HepG2 (cell line): ENCODE measurements around the gene JPT2. TPM values are rescaled to one million over a fixed set of nuclear protein-coding genes. Genes with fewer than 3 reads are reported as not detected.

Experiments used
- ATAC-seq: fragments of 200-7000 bp; cut with Tn5 transposase; 3 replicates; pipeline ENCODE4 v1.9.1; 2020; ENCODE audit warnings: mild to moderate bottlenecking, moderate library complexity
- BruUV-seq: library from RNA; stranded (reverse); fragments of 400-500 nt; replicated peaks from 2 replicates; lab custom pipeline; 2021; lab: Mats Ljungman, UMichigan
- CTCF ChIA-PET: fragments of 300-600 bp; formaldehyde crosslinking; extraction: SDS; loops from one replicate; lab custom pipeline; 2021; ENCODE audit warnings: low total read pairs, inconsistent platforms, low intra/inter-chr PET ratio; lab: Yijun Ruan, JAX
- POLR2A ChIA-PET: fragments of 350-600 bp; sonication (Branson Sonifier 250); formaldehyde crosslinking; loops from one replicate; lab custom pipeline; 2020; ENCODE audit warnings: antibody characterized with exemption, inconsistent platforms; lab: Yijun Ruan, JAX
- DNase-seq: peaks from one replicate; pipeline ENCODE4 v3.0.0-alpha.2; 2015; ENCODE audit warnings: low spot score
- FAIRE-seq: peaks from 3 replicates; lab custom pipeline; 2011; peaks lifted over from hg19 to GRCh38; lab: Jason Lieb, UNC
- H2AFZ ChIP-seq: one replicate; pipeline ENCODE4 v1.6.1; 2011; ENCODE audit warnings: low read length, inconsistent platforms
- H3K27ac ChIP-seq: fragments of 300-600 bp; 3 replicates; pipeline ENCODE4 v1.8.0; 2011; ENCODE audit warnings: mixed run types, mild to moderate bottlenecking, mixed read lengths, low read length, inconsistent platforms; ENCODE audit not compliant: insufficient read depth; ENCODE audit errors: extremely low read length
- H3K27me3 ChIP-seq, 2 experiments: fragments of 200-600 bp in 1 of 2; 2 replicates in 1 of 2; 3 replicates in 1 of 2; pipeline versions ENCODE4 v1.6.0 to v1.8.0; 2011; ENCODE audit warnings: low read length in 2 of 2, mild to moderate bottlenecking in 2 of 2, moderate library complexity in 2 of 2, inconsistent platforms in 1 of 2; ENCODE audit not compliant: insufficient read depth in 2 of 2, control insufficient read depth in 1 of 2
- H3K36me3 ChIP-seq, 2 experiments: fragments of 200-600 bp in 1 of 2; replicated peaks in 1 of 2; 2 replicates in 1 of 2; 3 replicates in 1 of 2; pipeline versions ENCODE4 v1.5.1 to v1.8.0; 2011; ENCODE audit warnings: low read length in 2 of 2, inconsistent platforms in 1 of 2; ENCODE audit not compliant: insufficient read depth in 2 of 2, control insufficient read depth in 1 of 2
- H3K4me1 ChIP-seq: 2 replicates; pipeline ENCODE4 v1.5.1; 2012; ENCODE audit warnings: low read length, inconsistent platforms; ENCODE audit not compliant: insufficient read depth
- H3K4me2 ChIP-seq: 2 replicates; pipeline ENCODE4 v1.6.0; 2011; ENCODE audit warnings: low read depth, low read length, inconsistent platforms
- H3K4me3 ChIP-seq, 3 experiments: fragments of 200-600 bp in 1 of 3; sonication (generic), shearing (Covaris generic) in 1 of 3; replicated peaks in 1 of 3; 2 replicates each; pipeline ENCODE4 v1.5.1; 2011 to 2016; ENCODE audit warnings: low read length in 3 of 3, inconsistent platforms in 2 of 3, low read depth in 2 of 3, mild to moderate bottlenecking in 2 of 3, control low read depth in 1 of 3, mixed read lengths in 1 of 3; ENCODE audit not compliant: insufficient read depth in 1 of 3
- H3K79me2 ChIP-seq: one replicate; pipeline ENCODE4 v1.6.1; 2011; ENCODE audit warnings: low read length, inconsistent platforms; ENCODE audit not compliant: insufficient read depth
- H3K9ac ChIP-seq: 2 replicates; pipeline ENCODE4 v1.6.0; 2011; ENCODE audit warnings: mild to moderate bottlenecking, low read depth, low read length, inconsistent platforms; ENCODE audit not compliant: insufficient read depth
- H3K9me3 ChIP-seq: 2 replicates; pipeline ENCODE4 v1.5.1; 2012; ENCODE audit warnings: mild to moderate bottlenecking, low read length
- H4K20me1 ChIP-seq: 2 replicates; pipeline ENCODE4 v1.6.0; 2011; ENCODE audit warnings: inconsistent platforms, mild to moderate bottlenecking, low read length, moderate library complexity; ENCODE audit not compliant: insufficient read depth
- DR1 ChIP-seq: sonication (generic); formaldehyde crosslinking; IDR thresholded peaks from 2 replicates; pipeline ENCODE4 v1.8.0; 2021; ENCODE audit warnings: mild to moderate bottlenecking, missing genetic modification reagents, inconsistent platforms
- HNF4G ChIP-seq, 2 experiments: sonication (generic) in 1 of 2; formaldehyde crosslinking in 1 of 2; IDR thresholded peaks; 2 replicates each; pipeline versions ENCODE4 v1.4.0 to v1.6.1; 2011 to 2020; ENCODE audit warnings: borderline replicate concordance in 2 of 2, low read depth in 2 of 2, mild to moderate bottlenecking in 2 of 2, low read length in 1 of 2, missing genetic modification reagents in 1 of 2, moderate library complexity in 1 of 2
- TBP ChIP-seq: sonication (generic); formaldehyde crosslinking; IDR thresholded peaks from 2 replicates; pipeline ENCODE4 v1.5.0; 2020; ENCODE audit warnings: missing genetic modification reagents
- ZNF230 ChIP-seq: sonication (generic); formaldehyde crosslinking; IDR thresholded peaks from 2 replicates; pipeline ENCODE4 v1.4.0; 2020; ENCODE audit warnings: mild to moderate bottlenecking, missing genetic modification reagents
- ZNF451 ChIP-seq: sonication (generic); formaldehyde crosslinking; IDR thresholded peaks from 2 replicates; pipeline ENCODE4 v1.5.0; 2020; ENCODE audit warnings: mild to moderate bottlenecking, missing genetic modification reagents
- ZNF782 ChIP-seq: sonication (generic); formaldehyde crosslinking; IDR thresholded peaks from 2 replicates; pipeline ENCODE4 v1.4.0; 2020; ENCODE audit warnings: missing genetic modification reagents, mild to moderate bottlenecking, borderline replicate concordance
- ZNF792 ChIP-seq: IDR thresholded peaks from 2 replicates; pipeline ENCODE4 v1.6.1; 2016
- WGBS: methylation state at CpG from one replicate; pipeline ENCODE4 v1.1.6; 2017; ENCODE audit warnings: low lambda C conversion rate; 5-methylcytosine and 5-hydroxymethylcytosine counted together
- in situ Hi-C: cut with HindIII; loops from 2 replicates; pipeline ENCODE4 v1.10.0; 2017; ENCODE audit warnings: low pct_unique_long_range_greater_than_20kb; ENCODE audit not compliant: extremely low pct_ligation_motif_present
- intact Hi-C: fragments of 100-400 bp; cut with micrococcal nuclease; formaldehyde crosslinking; loops from one replicate; pipeline ENCODE4 v1.10.0; 2022; ENCODE audit not compliant: unreplicated experiment
- polyA plus RNA-seq, 8 experiments: library from polyadenylated mRNA; depleted of rRNA in 3 of 8; stranded (reverse) in 7 of 8; unstranded in 1 of 8; fragments of >200 nt; fragmentation: Illumina TruSeq in 4 of 8; extraction: Trizol in 4 of 8; gene quantifications; 2 replicates each; pipeline versions ENCODE4 v1.2.1 to v1.2.3, GENCODE V29; 2011 to 2016; ENCODE audit warnings: low read depth in 4 of 8, missing spikeins in 1 of 8, mixed read lengths in 1 of 8; ENCODE audit not compliant: insufficient read depth in 1 of 8
- total RNA-seq, 5 experiments: library from RNA; depleted of rRNA; stranded (reverse); fragments of >200 nt; fragmentation: Illumina TruSeq; extraction: Trizol; gene quantifications; 2 replicates each; pipeline ENCODE4 v1.2.3, GENCODE V29; 2016; ENCODE audit warnings: low read depth in 1 of 5
- TF ChIP-seq, protein P1 (sequence below): IDR thresholded peaks from 2 replicates; pipeline ENCODE4 v1.6.1; 2016; ENCODE audit warnings: low read depth, missing genetic modification reagents, missing compliant biosample characterization
- TF ChIP-seq, protein P2 (sequence below): IDR thresholded peaks from 2 replicates; pipeline ENCODE4 v1.6.1; 2016; ENCODE audit warnings: missing genetic modification reagents, missing compliant biosample characterization

The JPT2 gene
- total and polyA plus RNA-seq, 2 of the 13 experiments (the other 11 are each of a cell fraction or from before 2014, with no cell fraction given): 53.5 to 89.4 TPM

DNA sequence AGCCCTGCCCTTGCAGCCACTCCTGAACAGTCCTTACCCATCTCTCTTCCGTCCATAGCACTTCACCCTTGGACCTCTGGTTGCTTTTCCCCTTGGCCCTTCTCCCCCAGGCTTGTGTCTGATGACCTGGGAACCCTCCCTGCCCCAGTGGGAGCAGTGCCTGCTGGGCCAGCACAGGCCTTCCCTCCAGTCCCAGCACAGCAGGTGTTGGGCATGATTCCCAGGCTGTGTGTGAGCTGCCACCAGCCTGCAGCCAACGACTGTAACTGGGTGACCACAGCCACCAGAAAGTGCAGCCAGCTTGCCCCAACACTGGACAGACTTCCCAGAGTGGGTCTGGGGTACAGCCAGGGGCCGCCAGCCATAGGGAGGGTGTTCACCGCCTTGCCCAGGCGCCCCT is 35.9 kb upstream of the JPT2 start (continued):
- TF ChIP-seq, protein P1, sequence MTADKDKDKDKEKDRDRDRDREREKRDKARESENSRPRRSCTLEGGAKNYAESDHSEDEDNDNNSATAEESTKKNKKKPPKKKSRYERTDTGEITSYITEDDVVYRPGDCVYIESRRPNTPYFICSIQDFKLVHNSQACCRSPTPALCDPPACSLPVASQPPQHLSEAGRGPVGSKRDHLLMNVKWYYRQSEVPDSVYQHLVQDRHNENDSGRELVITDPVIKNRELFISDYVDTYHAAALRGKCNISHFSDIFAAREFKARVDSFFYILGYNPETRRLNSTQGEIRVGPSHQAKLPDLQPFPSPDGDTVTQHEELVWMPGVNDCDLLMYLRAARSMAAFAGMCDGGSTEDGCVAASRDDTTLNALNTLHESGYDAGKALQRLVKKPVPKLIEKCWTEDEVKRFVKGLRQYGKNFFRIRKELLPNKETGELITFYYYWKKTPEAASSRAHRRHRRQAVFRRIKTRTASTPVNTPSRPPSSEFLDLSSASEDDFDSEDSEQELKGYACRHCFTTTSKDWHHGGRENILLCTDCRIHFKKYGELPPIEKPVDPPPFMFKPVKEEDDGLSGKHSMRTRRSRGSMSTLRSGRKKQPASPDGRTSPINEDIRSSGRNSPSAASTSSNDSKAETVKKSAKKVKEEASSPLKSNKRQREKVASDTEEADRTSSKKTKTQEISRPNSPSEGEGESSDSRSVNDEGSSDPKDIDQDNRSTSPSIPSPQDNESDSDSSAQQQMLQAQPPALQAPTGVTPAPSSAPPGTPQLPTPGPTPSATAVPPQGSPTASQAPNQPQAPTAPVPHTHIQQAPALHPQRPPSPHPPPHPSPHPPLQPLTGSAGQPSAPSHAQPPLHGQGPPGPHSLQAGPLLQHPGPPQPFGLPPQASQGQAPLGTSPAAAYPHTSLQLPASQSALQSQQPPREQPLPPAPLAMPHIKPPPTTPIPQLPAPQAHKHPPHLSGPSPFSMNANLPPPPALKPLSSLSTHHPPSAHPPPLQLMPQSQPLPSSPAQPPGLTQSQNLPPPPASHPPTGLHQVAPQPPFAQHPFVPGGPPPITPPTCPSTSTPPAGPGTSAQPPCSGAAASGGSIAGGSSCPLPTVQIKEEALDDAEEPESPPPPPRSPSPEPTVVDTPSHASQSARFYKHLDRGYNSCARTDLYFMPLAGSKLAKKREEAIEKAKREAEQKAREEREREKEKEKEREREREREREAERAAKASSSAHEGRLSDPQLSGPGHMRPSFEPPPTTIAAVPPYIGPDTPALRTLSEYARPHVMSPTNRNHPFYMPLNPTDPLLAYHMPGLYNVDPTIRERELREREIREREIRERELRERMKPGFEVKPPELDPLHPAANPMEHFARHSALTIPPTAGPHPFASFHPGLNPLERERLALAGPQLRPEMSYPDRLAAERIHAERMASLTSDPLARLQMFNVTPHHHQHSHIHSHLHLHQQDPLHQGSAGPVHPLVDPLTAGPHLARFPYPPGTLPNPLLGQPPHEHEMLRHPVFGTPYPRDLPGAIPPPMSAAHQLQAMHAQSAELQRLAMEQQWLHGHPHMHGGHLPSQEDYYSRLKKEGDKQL: no peak
- TF ChIP-seq ZNF451 (CRISPR knock-in tag) (no peak), HNF4G (IDR thresholded peaks at IDR 0.05; ENCODE audit: borderline replicate concordance, low read depth, low read length) (no peak), HNF4G (CRISPR knock-in tag; IDR thresholded peaks at IDR 0.05; ENCODE audit: borderline replicate concordance, low read depth) (no peak), ZNF792 (CRISPR knock-in tag) (no peak)
- TF ChIP-seq, protein P2, sequence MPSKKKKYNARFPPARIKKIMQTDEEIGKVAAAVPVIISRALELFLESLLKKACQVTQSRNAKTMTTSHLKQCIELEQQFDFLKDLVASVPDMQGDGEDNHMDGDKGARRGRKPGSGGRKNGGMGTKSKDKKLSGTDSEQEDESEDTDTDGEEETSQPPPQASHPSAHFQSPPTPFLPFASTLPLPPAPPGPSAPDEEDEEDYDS (CRISPR knock-in tag): no peak

DNA sequence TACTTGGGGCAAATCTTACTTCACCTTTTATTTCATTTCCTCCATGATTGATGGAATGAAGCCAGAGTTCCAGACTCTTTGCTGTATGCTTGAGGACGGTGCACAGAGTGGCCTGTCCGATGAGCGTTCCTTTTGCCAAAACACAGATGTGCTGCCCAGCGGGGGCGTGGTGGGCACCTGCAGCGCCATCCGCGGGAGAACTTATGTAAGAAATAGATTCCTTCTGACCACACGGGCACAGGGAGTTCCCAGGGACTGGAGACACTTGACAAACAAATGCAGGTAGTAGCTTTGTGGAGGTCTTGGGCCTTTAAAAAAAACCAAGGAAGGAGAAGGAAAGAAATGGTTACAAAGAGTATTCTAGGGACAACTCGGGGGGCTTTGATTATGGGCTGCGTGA is 35.3 kb upstream of the JPT2 start:
- Histone ChIP-seq H3K4me2 (no peak overlapping the region), H3K79me2 (no peaks in the 10 kb centered on the region), H2AFZ (no peak overlapping the region), H3K9ac (no peak overlapping the region), H3K27me3 (no peaks in the 10 kb centered on the region), H3K36me3 (peaks cover 30 to 75% of the 10 kb centered on the region in 2 experiments; a peak in 4 of 5 replicates), H3K27ac (no peak overlapping the region), H3K4me1 (peaks cover 11% of the 10 kb centered on the region), H4K20me1 (no peaks in the 10 kb centered on the region), H3K9me3 (no peaks in the 10 kb centered on the region), H3K4me3 (no peak overlapping the region)
- ATAC-seq (no peak), FAIRE-seq (no peak), DNase-seq (no peak)
- WGBS: 96% methylated on average over 11 of the region's 11 CpGs
- ChIA-PET POLR2A (no interaction called here), CTCF (no interaction called here)
- no TSS peak for BruUV-seq
- intact Hi-C loops (no loop called here), in situ Hi-C loops (no loop called here)
- TF ChIP-seq ZNF230 (CRISPR knock-in tag): no peak
- no peak for TF ChIP-seq DR1
- no peak for TF ChIP-seq ZNF782 (CRISPR knock-in tag)
- no peak for TF ChIP-seq TBP (CRISPR knock-in tag)
